Measurements from ENCODE around the gene ZBED3.

Gene ZBED3

DNA sequence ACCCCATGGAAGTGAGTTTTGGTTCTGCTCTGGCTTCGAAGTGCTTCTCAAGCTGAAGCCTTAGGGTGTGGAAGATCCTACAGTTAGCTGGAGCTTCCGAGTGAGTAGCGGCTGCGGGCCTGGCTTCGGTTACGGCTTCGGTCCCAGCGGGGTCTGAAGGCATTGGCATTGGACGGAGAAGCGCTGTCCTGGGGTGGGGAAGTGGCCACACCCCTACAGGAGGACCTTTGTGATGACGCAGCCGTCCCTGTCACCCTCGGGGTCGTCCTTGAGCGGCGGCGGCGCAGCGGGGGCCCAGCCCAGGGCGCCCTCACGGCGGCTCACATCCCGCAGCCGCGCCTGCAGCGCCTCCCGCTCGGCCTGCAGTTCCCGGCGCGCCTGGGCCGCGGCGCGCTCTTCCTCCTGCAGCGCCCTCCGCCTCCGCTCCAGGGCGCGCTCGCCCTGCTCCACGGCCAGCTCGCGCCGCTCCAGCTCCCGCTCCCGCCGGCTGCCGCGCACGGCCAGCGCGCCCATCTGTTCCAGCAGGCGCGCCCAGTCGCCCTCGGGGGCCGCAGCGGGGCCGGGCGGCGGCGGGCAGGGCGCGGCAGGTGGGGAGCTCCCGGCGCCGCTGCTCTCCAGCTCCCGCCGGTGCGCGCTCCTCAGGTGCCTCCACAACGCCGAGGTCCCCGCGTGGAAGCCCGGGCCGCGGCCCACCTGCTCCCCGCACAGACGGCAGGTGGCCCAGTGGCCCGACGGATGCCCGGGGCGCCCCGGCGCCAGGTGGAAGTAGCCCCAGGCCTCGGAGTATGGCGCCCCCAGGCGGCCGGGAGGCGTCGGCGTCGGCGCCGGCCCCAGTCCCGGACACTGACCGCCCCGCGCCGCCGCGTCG is 9.9 kb downstream of the ZBED3 start:
- no peak for DNase-seq (ENCODE audit: low spot score)

DNA sequence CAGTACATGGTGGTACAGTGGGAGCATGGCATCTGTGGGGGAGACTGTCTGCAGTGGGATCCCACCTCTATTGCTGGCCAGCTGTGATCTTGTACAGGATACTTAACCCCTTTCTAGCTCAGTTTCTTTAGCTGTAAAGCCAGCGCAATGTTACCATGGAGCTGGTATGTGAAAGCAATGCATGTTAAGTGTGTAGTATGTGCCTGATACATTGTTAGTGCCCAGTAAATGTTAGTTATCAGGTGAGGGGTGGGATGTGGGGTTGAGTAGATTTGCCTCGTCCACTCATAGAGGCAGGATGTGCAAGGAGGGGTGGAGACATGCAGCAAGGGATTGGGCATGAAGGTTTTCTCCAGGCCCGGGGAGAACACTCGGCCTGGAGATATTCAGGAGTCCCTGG is 12.3 kb downstream of the ZBED3 start:
- no peak for DNase-seq (ENCODE audit: low spot score)

DNA sequence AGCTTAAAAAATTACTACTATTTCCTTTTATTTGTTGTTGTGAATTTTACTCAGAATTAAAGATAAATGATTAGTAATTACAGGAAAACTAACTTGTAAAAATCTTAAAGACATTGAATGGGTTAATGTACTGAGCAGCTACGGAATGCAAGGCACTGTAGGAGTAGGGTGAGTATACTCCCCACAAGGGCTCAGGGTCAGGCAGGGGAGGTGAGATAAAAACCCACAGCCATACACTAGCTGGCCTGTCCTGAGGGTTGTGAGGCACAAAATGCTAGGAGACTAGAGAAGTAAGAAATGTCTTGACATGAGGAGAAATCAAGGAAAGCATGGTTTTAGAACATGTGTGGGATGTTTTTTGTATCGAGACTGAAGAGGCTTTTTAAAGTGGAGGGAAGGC is 13.4 kb downstream of the ZBED3 start:
- DNase-seq (ENCODE audit: low spot score): no peak

DNA sequence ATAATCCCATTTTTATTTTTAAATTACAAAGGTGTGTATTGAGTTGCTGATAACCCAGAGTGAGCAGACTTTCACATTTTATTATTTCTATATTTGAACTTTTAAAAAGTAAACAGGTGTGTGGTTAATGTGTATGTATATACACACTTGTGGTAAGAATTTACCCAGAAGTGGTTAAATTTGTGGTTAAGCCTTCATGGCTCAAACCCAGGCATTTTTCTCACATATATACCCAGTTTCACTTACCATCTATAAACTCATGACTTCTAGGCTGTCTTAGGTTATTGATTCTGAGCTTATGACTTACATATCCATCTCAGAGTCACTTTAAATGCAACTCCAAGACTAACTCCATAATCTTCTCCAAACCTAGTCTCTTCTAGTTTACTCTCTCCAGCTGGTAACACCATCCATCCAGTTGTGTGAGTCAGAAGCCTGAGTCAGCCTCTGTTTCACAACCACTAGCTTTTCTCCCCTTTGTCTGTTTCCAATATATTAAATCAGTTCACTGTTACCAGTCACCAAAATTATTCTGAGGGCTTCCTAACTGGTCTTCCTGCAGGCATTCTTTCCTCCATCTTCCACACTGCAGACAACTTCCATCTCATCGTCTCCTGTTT is 20.2 kb downstream of the ZBED3 start:
- DNase-seq (ENCODE audit: low spot score): no peak

DNA sequence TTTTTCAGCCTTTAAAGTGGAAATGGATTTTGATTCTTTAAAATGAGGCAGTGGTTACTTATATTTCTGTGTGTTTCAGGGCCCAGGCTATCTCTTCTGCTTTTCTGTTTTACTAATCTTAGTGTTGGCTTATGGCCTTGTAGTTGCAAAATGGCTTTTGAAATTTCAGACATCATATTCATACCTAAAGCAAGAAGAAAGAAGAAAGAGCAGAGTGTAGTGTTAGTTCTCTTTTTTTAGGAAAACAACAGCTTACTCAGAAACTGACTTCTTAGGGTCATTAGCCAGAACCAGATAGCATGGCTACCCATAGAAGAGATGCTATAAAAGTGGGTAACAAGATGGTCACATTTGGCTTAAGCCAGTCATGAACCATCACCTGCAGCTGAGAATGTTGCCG is 20.9 kb downstream of the ZBED3 start:
- DNase-seq (ENCODE audit: low spot score): no peak

DNA sequence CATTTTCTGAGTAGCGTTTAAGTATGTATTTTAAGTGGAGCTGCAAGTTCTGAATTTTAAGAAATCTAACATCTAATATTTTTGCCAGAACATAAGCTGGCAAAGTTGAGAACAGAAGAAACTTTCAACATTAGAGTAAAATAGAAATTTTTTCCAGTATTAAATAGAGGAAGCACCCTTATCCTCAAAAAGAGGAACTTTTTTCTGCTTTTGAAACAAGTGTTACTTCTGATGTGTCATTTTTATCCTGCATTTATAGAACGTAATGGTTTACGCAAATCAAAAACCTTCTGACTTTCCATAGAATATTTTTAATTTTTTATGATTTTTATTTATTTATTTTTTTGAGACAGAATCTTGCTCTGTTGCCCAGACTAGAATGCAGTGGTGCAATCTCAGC is 21.8 kb downstream of the ZBED3 start:
- no peak for DNase-seq (ENCODE audit: low spot score)

DNA sequence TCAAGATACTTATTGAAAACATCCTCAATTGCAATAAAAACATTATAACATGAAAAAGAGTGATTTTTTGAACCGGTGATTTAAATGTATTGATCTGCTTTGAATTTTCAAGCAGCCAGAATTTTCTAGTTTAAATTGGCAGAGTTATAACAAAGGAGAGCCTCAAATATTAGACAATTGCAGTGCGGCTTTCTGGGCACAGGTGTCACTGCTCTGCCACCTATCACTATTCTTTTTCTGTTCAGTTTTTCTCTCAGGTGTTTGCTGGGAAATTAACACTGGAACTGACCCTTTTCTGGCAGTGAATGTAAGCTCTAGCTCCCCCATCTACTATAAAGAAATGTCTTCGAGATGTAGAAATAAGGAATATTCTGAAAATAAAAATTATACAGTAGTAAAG is 23.0 kb downstream of the ZBED3 start:
- DNase-seq (ENCODE audit: low spot score): no peak

DNA sequence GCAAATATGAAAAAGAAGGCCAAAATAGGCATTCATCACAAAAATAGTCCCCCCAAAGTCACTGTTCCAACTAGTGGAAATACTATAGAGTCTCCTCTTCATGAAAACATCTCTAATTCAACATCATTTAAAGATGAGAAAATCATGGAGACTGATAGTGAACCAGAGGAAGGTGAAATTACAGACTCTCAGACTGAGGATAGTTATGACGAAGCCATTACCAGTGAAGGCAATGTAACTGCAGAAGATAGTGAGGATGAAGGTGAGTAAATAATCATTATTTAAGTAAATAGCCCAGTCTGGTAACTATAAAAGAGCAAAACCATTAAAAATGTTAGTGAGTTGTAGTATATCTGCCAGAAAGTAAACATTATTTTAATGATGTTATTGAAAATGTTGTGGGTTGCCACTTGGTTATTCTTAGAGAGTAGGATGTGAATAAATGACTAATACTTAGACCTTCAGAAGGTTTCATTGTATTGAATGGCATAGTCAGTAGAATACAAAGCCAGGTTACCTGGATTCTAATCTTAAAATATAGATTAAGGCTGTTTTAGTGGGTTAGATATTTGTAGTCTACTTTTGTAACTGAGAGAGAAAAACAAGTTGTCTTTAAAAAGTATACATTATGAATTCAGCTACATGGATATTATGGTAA is 40.5 kb downstream of the ZBED3 start:
- DNase-seq (ENCODE audit: low spot score): no peak

DNA sequence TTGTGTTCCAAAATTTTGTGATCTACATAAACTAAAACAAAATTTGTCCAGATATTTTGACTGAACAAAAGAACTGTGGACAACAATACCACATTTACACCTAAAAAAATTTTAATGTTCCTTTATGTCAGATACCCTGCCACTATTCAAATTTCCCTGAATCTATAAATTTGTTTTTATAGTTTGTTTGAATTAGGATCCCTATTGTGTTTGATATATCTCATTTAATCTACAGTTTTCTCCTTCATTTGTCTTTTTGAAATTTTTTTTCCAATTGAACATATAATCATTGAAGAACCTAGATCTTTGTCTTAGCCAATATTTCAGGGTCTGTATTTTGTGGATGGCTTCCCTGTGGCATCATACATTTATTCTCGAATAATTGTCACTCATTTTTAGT is 51.1 kb downstream of the ZBED3 start:
- DNase-seq (ENCODE audit: low spot score): no peak

DNA sequence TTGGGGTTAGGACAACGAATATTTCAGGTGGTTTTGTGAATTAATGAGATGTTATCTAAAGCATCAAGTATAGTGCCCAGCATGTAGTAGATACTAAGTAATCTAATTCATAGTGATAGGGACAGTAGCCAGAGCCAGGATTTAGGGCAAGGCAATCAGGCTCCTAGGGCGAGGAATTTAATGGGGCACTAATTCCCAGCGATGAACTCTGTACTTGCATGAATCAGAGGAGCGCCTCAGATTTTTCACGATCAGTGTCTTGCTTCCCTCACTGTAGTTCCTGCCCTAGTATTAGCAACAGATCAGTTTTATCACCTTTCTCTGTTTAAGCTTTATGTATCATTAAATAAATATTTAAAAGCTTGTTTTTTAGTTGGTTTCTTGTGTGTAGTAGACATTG is 53.7 kb downstream of the ZBED3 start:
- no peak for DNase-seq (ENCODE audit: low spot score)

DNA sequence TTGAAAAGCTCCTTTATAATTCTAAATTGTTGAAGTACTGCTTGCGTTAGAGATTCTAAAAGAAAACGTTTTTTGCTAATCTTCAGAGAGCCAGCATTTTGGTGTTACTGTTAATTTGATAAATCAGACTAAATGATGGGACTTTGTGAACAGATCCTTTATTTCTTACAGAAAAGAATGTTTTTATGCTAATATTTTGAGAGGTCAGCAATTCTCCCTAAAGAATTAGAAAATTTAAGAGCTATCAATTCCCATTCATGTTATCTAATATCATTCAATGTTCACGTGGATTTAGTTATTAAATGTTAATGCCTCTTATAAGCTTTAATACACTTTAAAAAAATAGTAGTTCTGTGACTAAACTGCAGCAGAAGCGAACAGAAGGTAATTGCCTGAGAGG is 54.5 kb downstream of the ZBED3 start:
- DNase-seq (ENCODE audit: low spot score): no peak

DNA sequence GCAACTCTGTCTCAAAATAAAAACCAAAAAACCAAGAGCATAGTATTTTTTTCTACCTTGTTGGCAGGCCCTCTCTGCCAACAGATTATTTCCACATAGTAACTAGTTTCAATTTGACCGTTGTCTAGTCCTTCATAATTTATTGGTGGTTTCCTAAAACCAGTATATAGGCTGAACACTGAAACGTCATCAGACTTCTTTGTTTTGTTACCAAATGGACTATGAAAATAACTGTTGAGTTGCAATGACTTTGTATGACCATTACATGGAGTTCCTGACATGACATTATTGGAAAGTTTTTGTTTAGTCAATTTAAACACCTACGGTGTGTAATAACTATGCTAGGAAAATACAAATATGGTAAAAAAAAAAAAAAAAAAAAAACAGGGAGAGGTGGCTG is 55.2 kb downstream of the ZBED3 start:
- no peak for DNase-seq (ENCODE audit: low spot score)

DNA sequence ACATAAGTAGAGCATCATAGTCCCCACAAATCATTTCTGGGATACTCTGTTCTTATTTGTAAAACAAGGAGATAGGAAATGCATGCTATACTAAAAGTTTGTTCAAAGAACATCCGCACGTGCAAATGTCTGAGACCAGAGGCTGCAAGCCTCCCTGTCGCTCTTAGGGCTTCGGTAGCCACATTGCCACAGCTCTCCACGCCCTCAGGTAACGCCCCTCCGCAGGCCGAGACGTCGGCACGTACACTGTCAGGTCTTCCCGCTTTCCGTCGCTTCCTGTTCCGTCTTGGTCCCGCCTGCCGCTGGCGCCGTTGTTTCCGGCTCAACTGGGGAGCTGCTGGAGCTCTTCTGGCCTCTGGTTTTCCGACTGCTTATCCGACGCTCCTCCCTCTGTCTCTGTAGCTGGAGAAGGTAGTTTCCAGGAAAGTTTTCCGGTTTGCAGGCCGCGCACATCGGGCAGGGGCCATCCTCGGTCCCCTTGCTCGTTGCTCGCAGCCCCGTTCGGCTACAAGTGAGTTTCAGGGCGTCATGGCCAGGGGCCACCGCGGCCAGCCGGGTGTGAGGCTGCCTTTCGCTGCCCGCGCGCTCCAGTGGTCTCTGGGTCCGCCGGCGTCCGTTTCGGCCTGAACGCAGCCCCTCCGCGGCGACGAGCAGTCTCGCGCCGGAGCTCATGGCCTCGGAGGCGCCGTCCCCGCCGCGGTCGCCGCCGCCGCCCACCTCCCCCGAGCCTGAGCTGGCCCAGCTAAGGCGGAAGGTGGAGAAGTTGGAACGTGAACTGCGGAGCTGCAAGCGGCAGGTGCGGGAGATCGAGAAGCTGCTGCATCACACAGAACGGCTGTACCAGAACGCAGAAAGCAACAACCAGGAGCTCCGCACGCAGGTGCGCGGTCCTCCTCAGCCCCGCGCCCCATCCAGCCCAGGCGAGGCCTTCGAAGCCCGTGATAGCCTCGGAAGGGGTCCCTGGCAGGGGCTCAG is 56.7 kb downstream of the ZBED3 start, which contains the start of gene AGGF1:
Gene AGGF1 (plus strand): TSS at position 308 of the 975 bp plus-strand sequence. CDS start 363 bp downstream, at position 671.
- DNase-seq (ENCODE audit: low spot score): peak; percentile 95

DNA sequence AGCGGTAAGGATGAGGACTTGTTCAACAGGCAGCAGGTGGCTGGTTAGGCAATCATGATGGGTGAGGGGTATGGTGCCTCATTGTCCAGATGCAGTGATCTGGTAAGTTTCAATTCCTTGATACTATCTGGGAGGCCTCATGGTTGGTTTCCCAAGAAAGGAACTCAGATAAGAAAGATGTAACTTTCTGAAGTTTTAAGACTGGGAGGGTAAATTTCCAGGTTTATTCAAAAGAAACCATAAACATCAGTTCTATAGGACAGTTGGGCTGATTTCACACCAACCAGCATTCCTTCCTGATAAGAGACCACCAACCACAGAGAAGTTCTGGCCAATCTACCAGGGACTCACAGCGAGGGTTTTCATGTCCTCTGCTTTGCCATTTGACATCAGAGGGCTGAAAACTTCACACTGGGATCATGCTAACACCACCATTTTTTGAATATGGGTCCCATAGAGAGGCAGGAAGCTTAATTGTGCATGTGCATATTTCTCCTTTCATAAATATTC is 57.7 kb downstream of the ZBED3 start:
- DNase-seq (ENCODE audit: low spot score): no peak

DNA sequence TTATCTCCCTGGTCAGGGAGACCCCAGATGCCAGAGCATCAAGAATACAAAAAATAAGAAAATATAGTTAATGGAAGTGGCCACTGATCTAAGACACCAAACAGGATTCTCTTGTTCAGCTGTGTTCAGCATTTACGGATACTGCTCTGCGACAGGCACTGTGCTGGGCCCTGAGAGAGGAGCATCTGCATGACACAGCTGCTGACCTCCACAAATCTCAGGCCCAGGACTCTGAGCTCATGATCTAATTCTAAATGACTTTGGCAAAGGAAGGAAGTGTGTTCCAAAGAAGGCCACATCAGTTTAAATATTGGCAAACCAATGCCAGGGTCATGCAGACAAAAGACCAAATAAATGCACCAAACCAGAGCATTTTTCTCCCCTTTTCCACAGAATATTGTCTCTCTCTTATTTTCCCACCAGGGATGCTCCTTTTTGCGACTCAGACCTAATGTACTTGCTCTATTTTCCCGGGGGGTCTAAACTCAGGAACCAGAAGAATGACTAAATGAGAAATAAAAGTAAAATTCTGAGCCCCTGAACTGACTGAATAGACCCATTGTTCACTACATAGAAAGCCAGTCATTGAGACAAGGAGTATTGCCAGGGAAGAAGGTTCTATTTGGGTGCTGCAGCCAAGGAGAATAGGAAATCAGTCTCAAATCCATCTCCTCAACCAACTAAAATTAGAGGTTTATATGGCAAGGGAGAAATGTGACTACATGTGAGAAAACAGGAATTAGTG is 58.3 kb downstream of the ZBED3 start:
- DNase-seq (ENCODE audit: low spot score): no peak

DNA sequence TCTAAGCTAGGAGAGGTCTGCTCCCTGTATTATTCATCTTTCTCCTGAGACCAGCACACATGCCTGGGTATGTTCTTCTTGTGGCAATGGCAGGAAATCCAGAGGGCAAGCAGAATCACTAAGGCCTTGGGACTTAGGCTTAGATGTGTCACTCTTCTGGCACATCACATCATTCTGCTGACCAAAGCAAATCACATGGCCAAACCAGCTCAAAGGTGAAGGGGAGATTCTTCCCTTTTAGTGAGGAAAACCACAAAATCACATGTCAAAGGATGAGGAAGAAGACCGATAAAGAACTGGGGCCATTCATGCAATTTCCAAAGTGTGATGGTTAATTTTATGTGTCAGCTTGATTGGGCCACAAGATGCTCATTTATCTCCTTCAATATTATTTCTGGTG is 62.6 kb downstream of the ZBED3 start:
- DNase-seq (ENCODE audit: low spot score): no peak

DNA sequence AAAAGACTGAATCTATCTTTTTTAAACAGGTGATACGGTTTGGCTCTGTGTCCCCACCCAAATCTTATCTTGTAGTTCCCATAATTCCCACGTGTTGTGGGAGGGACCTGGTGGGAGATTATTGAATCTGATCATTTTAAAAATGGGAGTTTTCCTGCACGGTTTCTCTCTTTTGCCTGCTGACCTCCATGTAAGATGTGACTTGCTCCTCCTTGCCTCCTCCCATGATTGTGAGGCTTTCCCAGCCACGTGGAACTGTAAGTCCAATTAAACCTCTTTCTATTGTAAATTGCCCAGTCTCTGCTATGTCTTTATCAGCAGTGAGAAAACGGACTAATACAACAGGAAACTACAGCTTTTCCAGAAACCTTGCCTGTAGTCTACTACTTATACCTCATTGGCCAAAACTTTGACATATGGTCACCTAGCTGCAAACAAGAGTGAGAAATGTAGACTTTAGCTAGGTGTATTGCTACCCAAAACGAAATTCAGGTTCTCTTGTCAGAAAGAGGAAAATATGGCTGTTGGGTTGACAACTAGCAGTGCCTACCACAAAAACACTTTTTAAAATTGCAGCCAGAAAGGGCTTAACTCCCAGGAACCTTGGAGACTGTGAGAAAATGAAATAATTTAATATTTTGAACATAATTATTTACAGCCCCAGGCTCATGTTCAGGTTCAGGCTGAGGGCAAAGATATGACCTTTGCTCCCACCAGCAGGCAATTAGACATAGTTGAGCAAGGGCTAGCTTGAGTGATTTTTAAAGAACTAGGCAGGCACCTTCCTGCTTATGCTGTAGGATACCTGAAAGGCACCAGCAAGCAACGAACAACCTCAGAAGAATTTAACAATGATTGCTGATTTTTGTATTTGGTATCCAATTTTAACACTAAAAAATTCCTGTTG is 64.3 kb downstream of the ZBED3 start:
- no peak for DNase-seq (ENCODE audit: low spot score)
